ENCODE results near the gene KRTAP25-1. TPM values are rescaled to one million over a fixed set of nuclear protein-coding genes. Genes with fewer than 3 reads are reported as not detected.

KRTAP25-1 gene
- total RNA-seq, 1 experiment from 2014 or later: not detected

GRCh38 chr21:30249936-30250335 lies 39.4 kb downstream of the KRTAP25-1 start:
- no peak for DNase-seq (ENCODE audit: low spot score)

DNA sequence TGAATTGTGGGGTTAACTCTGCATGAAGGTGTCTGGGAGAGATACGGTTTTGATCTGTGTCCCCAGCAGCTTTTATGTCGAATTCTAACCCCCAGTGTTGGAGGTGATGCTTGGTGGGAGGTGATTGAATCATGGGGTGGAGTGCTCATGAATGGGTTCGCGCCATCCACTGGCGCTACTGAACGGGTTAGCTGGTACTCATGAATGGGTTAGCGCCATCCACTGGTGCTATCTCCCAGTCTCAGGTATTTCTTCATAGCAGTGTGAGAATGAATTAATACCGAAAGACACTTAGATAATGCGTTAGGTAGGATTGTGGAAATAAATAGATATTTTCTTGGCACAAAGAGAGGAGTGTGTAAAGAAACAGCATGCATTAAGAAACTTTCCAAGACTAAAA lies 40.5 kb downstream of the KRTAP25-1 start:
- no peak for DNase-seq (ENCODE audit: low spot score)

GRCh38 chr21:30245061-30245460 lies 44.3 kb downstream of the KRTAP25-1 start:
- no peak for DNase-seq (ENCODE audit: low spot score)

GRCh38 chr21:30243691-30244090 lies 45.6 kb downstream of the KRTAP25-1 start:
- no peak for DNase-seq (ENCODE audit: low spot score)

DNA sequence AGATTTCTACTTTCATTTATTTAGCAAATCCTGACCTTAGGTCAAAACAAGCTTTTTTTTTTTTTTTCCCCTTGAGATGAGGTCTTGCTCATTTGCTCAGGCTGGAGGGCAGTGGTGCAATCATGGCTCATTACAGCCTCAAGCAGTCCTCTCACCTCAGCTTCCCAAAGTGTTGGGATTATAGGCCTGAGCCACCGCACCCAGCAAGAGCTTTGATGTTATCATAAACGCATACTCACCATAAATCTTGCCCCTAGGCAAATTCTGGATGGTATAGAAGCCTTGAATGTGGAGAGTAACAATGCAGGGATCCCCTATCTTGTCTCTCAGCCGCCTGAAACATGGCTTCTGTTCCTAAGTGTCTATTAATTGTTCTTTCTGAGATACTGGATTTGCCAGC lies 48.7 kb downstream of the KRTAP25-1 start:
- no peak for DNase-seq (ENCODE audit: low spot score)

Other genes with a start within 250 kb of the KRTAP25-1 start
- gene CLDN17, start 122.7 kb downstream of the KRTAP25-1 start, total RNA-seq (2014; rRNA removed; shearing (Covaris generic)): not detected in 2 replicates
- gene CLDN8, start 73.4 kb downstream of the KRTAP25-1 start, total RNA-seq (2014; rRNA removed; shearing (Covaris generic)): not detected in 2 replicates
- not detected in 2 replicates for gene KRTAP24-1, start 6.6 kb downstream of the KRTAP25-1 start, total RNA-seq (2014; rRNA removed; shearing (Covaris generic))
- not detected in 2 replicates for gene KRTAP26-1, start 30.8 kb upstream of the KRTAP25-1 start, total RNA-seq (2014; rRNA removed; shearing (Covaris generic))
- gene KRTAP27-1, start 48.2 kb upstream of the KRTAP25-1 start, total RNA-seq (2014; rRNA removed; shearing (Covaris generic)): not detected in 2 replicates
- gene KRTAP23-1, start 59.1 kb upstream of the KRTAP25-1 start, total RNA-seq (2014; rRNA removed; shearing (Covaris generic)): not detected in 2 replicates
- not detected in 2 replicates for gene KRTAP13-2, start 82.8 kb upstream of the KRTAP25-1 start, total RNA-seq (2014; rRNA removed; shearing (Covaris generic))
- gene KRTAP13-1, start 106.5 kb upstream of the KRTAP25-1 start, total RNA-seq (2014; rRNA removed; shearing (Covaris generic)): not detected in 2 replicates
- not detected in 2 replicates for gene KRTAP13-3, start 136.4 kb upstream of the KRTAP25-1 start, total RNA-seq (2014; rRNA removed; shearing (Covaris generic))
- gene KRTAP13-4, start 140.7 kb upstream of the KRTAP25-1 start, total RNA-seq (2014; rRNA removed; shearing (Covaris generic)): not detected in 2 replicates
- not detected in 2 replicates for gene KRTAP15-1, start 150.8 kb upstream of the KRTAP25-1 start, total RNA-seq (2014; rRNA removed; shearing (Covaris generic))
- not detected in 2 replicates for gene KRTAP19-1, start 190.9 kb upstream of the KRTAP25-1 start, total RNA-seq (2014; rRNA removed; shearing (Covaris generic))
- gene KRTAP19-2, start 197.9 kb upstream of the KRTAP25-1 start, total RNA-seq (2014; rRNA removed; shearing (Covaris generic)): not detected in 2 replicates
- not detected in 2 replicates for gene KRTAP19-3, start 202.5 kb upstream of the KRTAP25-1 start, total RNA-seq (2014; rRNA removed; shearing (Covaris generic))
- not detected in 2 replicates for gene KRTAP19-4, start 207.7 kb upstream of the KRTAP25-1 start, total RNA-seq (2014; rRNA removed; shearing (Covaris generic))
- not detected in 2 replicates for gene KRTAP19-5, start 212.6 kb upstream of the KRTAP25-1 start, total RNA-seq (2014; rRNA removed; shearing (Covaris generic))